ENCODE measurements around the gene TMEM176A.

Gene TMEM176A

GRCh38 chr7:150788474-150789269, 11.9 kb upstream of the TMEM176A start:
- peak; percentile 23 for DNase-seq

- DNase-seq: no peak
Observed at GRCh38 chr7:150790416-150791075, 10.0 kb upstream of the TMEM176A start.

GRCh38 chr7:150791304-150791703, 9.3 kb upstream of the TMEM176A start:
- no peak for DNase-seq

GRCh38 chr7:150791746-150792452, 8.7 kb upstream of the TMEM176A start:
- DNase-seq: no peak

- DNase-seq: no peak
Observed at GRCh38 chr7:150793569-150794238, 6.9 kb upstream of the TMEM176A start.

- DNase-seq: no peak
Observed at GRCh38 chr7:150797661-150798060, 2.9 kb upstream of the TMEM176A start.

GRCh38 chr7:150799156-150799555, 1.4 kb upstream of the TMEM176A start:
- no peak for DNase-seq

GRCh38 chr7:150799741-150800580, 608 bp upstream of the TMEM176A start, which contains the start of gene TMEM176B:
Gene TMEM176B (minus strand): TSS chr7:150800364. CDS start chr7:150796569, 3,795 bp downstream.
- DNase-seq: no peak

- no peak for DNase-seq
Observed at GRCh38 chr7:150801242-150801945, 825 bp downstream of the TMEM176A start.

GRCh38 chr7:150801946-150802771, 1.6 kb downstream of the TMEM176A start:
- no peak for DNase-seq

- no peak for DNase-seq
Observed at GRCh38 chr7:150803161-150803860, 2.7 kb downstream of the TMEM176A start.

- no peak for DNase-seq
Observed at GRCh38 chr7:150804802-150805201, 4.2 kb downstream of the TMEM176A start.

GRCh38 chr7:150805864-150806263, 5.3 kb downstream of the TMEM176A start:
- no peak for DNase-seq

GRCh38 chr7:150806454-150806853, 5.9 kb downstream of the TMEM176A start:
- no peak for DNase-seq

GRCh38 chr7:150806863-150807262, 6.3 kb downstream of the TMEM176A start:
- DNase-seq: no peak

- DNase-seq: peak; percentile 58
Observed at GRCh38 chr7:150807616-150808438, 7.3 kb downstream of the TMEM176A start.

GRCh38 chr7:150814328-150815001, 13.9 kb downstream of the TMEM176A start:
- DNase-seq: no peak

GRCh38 chr7:150818971-150819370, 18.4 kb downstream of the TMEM176A start:
- no peak for DNase-seq

All from NCI-H2029 (cell line).